ENCODE results near the gene ACBD6.

ACBD6 gene

DNA sequence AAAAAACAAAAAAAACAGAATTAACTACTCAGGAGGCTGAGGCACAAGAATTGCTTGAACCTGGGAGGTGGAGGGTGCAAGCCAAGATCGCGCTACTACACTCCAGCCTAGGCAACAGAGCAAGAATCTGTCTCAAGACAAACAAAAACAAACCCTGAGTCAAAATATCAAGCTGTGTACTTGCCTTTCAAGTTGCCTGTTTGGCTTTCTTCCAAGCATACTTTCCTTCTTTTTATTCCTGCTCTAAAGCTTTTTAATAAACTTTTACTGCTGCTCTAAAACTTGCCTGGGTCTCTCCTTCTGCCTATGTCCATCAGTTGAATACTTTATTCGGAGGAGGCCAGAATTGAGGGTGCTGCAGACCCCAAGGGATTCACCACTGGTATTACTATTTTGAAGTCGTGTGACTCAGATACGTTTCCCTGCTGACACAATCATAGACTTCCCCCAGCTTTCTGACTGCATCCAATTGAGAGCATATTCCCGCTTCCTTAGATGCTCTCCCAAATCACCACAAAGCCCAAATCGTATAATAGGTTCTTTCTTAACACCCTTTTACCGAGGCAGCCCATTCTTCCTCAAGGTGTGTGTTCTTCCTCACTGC is 3.5 kb upstream of the ACBD6 start:
- no peak overlapping the region for H3K9ac ChIP-seq (ENCODE audit: low read depth, low read length, poor library complexity, severe bottlenecking)
- H3F3A ChIP-seq (ENCODE audit: low read depth): no peaks in the 10 kb centered on the region
- peaks cover 15% of the 10 kb centered on the region for H3K79me2 ChIP-seq (ENCODE audit: insufficient read depth, low read length)
- TF ChIP-seq, protein P1, sequence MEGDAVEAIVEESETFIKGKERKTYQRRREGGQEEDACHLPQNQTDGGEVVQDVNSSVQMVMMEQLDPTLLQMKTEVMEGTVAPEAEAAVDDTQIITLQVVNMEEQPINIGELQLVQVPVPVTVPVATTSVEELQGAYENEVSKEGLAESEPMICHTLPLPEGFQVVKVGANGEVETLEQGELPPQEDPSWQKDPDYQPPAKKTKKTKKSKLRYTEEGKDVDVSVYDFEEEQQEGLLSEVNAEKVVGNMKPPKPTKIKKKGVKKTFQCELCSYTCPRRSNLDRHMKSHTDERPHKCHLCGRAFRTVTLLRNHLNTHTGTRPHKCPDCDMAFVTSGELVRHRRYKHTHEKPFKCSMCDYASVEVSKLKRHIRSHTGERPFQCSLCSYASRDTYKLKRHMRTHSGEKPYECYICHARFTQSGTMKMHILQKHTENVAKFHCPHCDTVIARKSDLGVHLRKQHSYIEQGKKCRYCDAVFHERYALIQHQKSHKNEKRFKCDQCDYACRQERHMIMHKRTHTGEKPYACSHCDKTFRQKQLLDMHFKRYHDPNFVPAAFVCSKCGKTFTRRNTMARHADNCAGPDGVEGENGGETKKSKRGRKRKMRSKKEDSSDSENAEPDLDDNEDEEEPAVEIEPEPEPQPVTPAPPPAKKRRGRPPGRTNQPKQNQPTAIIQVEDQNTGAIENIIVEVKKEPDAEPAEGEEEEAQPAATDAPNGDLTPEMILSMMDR (conservative IDR thresholded peaks at IDR 0.05; ENCODE audit: low read length): no peak
- TF ChIP-seq EZH2phosphoT487 (IDR thresholded peaks at IDR 0.05; ENCODE audit: borderline replicate concordance): no peak
- H3K9me2 ChIP-seq (replicated peaks; ENCODE audit: low read depth, low read length): no peaks in the 10 kb centered on the region
- H3K27me3 ChIP-seq (ENCODE audit: insufficient read depth, low read length, poor library complexity, severe bottlenecking): no peaks in the 10 kb centered on the region
- no peak overlapping the region for H3K4me2 ChIP-seq (ENCODE audit: low read depth, low read length, poor library complexity, severe bottlenecking)
- H3K36me3 ChIP-seq (ENCODE audit: insufficient read depth, low read length): no peaks in the 10 kb centered on the region
- H3K9me3 ChIP-seq (ENCODE audit: insufficient read depth, low read depth, low read length): no peaks in the 10 kb centered on the region
- H3K4me3 ChIP-seq (ENCODE audit: low read length, poor library complexity, severe bottlenecking): no peak overlapping the region
- peaks cover 11% of the 10 kb centered on the region for H4K20me1 ChIP-seq (ENCODE audit: insufficient read depth, low read length, poor library complexity, severe bottlenecking)
- no peak overlapping the region for H2AFZ ChIP-seq (ENCODE audit: low read length)
- peaks cover 19% of the 10 kb centered on the region for H3K4me1 ChIP-seq (ENCODE audit: insufficient read depth, low read length, poor library complexity, severe bottlenecking)

DNA sequence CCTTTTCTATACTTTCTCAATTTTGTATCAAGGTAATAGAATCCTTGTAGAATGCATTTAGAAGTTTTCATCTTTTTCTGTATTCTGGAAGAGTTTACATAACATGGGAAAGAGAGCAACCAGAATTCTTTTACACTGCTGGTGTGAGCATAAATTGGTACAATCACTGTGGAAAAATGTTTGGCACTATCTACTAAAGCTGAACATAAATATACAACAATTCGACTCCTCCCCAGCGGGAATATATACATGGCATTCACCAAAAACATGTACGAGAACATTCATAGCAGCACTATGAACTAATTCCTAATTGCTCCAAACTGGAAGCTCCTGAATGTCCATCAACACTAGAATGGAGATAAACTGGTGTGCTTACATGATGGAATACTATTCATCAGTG is 1.8 kb upstream of the ACBD6 start:
- Histone ChIP-seq H3K9me2 (replicated peaks; ENCODE audit: low read depth, low read length) (no peaks in the 10 kb centered on the region), H3K36me3 (ENCODE audit: insufficient read depth, low read length) (no peaks in the 10 kb centered on the region), H3K4me3 (ENCODE audit: low read length, poor library complexity, severe bottlenecking) (no peak overlapping the region), H3K79me2 (ENCODE audit: insufficient read depth, low read length) (peaks cover 31% of the 10 kb centered on the region), H2AFZ (ENCODE audit: low read length) (no peak overlapping the region), H3K4me1 (ENCODE audit: insufficient read depth, low read length, poor library complexity, severe bottlenecking) (peaks cover 34% of the 10 kb centered on the region), H3K4me2 (ENCODE audit: low read depth, low read length, poor library complexity, severe bottlenecking) (no peak overlapping the region), H3K27me3 (ENCODE audit: insufficient read depth, low read length, poor library complexity, severe bottlenecking) (no peaks in the 10 kb centered on the region), H3F3A (ENCODE audit: low read depth) (no peaks in the 10 kb centered on the region), H3K9me3 (ENCODE audit: insufficient read depth, low read depth, low read length) (no peaks in the 10 kb centered on the region), H4K20me1 (ENCODE audit: insufficient read depth, low read length, poor library complexity, severe bottlenecking) (peaks cover 26% of the 10 kb centered on the region), H3K9ac (ENCODE audit: low read depth, low read length, poor library complexity, severe bottlenecking) (no peak overlapping the region)
- TF ChIP-seq EZH2phosphoT487 (IDR thresholded peaks at IDR 0.05; ENCODE audit: borderline replicate concordance): no peak
- TF ChIP-seq, protein P1 (conservative IDR thresholded peaks at IDR 0.05; ENCODE audit: low read length): no peak

DNA sequence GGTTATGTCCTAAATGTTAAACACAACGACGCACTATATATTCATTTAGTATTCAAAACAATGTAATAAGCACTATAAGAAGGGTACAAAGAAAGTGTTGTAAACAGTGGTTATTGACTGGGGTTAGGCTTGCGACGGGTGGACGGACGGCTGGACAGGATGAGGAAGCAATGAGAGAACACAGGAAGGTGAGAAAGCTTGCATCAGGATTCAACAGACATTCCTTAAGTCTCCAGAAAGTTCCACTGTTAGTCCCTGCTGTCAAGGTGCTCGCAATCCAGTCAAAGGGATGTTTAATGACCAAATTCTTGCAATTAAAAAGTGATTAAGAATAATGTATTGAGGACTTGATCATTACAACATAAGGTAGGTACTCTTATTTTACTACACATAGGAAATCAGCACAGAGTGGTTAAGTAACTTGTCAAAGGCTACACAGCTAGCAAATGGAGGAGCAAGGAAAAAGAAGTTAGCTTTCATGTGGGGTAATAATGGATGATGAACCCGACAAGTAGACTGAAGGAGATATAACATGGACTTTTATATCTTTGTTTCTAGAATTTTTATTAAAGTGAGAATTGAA is 994 bp upstream of the ACBD6 start:
- peak overlapping the region; percentile 99 for H3K4me2 ChIP-seq (ENCODE audit: low read depth, low read length, poor library complexity, severe bottlenecking)
- H3K9ac ChIP-seq (ENCODE audit: low read depth, low read length, poor library complexity, severe bottlenecking): peak overlapping the region; percentile 91
- H3F3A ChIP-seq (ENCODE audit: low read depth): no peaks in the 10 kb centered on the region
- peaks cover 31% of the 10 kb centered on the region for H4K20me1 ChIP-seq (ENCODE audit: insufficient read depth, low read length, poor library complexity, severe bottlenecking)
- no peak for TF ChIP-seq EZH2phosphoT487 (IDR thresholded peaks at IDR 0.05; ENCODE audit: borderline replicate concordance)
- TF ChIP-seq, protein P1 (conservative IDR thresholded peaks at IDR 0.05; ENCODE audit: low read length): no peak
- H3K4me1 ChIP-seq (ENCODE audit: insufficient read depth, low read length, poor library complexity, severe bottlenecking): peaks cover 41% of the 10 kb centered on the region
- no peaks in the 10 kb centered on the region for H3K9me3 ChIP-seq (ENCODE audit: insufficient read depth, low read depth, low read length)
- H3K9me2 ChIP-seq (replicated peaks; ENCODE audit: low read depth, low read length): no peaks in the 10 kb centered on the region
- H3K36me3 ChIP-seq (ENCODE audit: insufficient read depth, low read length): no peaks in the 10 kb centered on the region
- peak overlapping the region; percentile 91 for H3K4me3 ChIP-seq (ENCODE audit: low read length, poor library complexity, severe bottlenecking)
- peak overlapping the region; percentile 98 for H2AFZ ChIP-seq (ENCODE audit: low read length)
- no peaks in the 10 kb centered on the region for H3K27me3 ChIP-seq (ENCODE audit: insufficient read depth, low read length, poor library complexity, severe bottlenecking)
- H3K79me2 ChIP-seq (ENCODE audit: insufficient read depth, low read length): peaks cover 39% of the 10 kb centered on the region
